Fibroblast of lung (primary cell): ENCODE measurements around the gene FBXO30. TPM values are rescaled to one million over a fixed set of nuclear protein-coding genes. Genes with fewer than 3 reads are reported as not detected.

Experiments used
- DNase-seq, 2 donors: peaks; one replicate each; pipeline versions ENCODE4 v3.0.0 to v3.0.0-alpha.2; 2010; ENCODE audit warnings: low read depth in 2 of 2
- H2AFZ ChIP-seq: 2 replicates; pipeline ENCODE4 v1.5.1; 2012; ENCODE audit warnings: low read length, control low read depth, inconsistent platforms
- H3K27ac ChIP-seq: 2 replicates; pipeline ENCODE4 v1.5.1; 2011; ENCODE audit warnings: low read length, control low read depth; ENCODE audit not compliant: insufficient read depth
- H3K27me3 ChIP-seq: 2 replicates; pipeline ENCODE4 v1.5.1; 2011; ENCODE audit warnings: mild to moderate bottlenecking, low read length; ENCODE audit not compliant: control insufficient read depth, insufficient read depth
- H3K36me3 ChIP-seq: 2 replicates; pipeline ENCODE4 v1.5.1; 2011; ENCODE audit warnings: low read length; ENCODE audit not compliant: control insufficient read depth, insufficient read depth
- H3K4me1 ChIP-seq: 2 replicates; pipeline ENCODE4 v1.5.1; 2011; ENCODE audit warnings: low read length; ENCODE audit not compliant: control insufficient read depth, insufficient read depth; ENCODE audit errors: extremely low read depth
- H3K4me2 ChIP-seq: 2 replicates; pipeline ENCODE4 v1.5.1; 2011; ENCODE audit warnings: low read length, control low read depth; ENCODE audit not compliant: insufficient read depth; ENCODE audit errors: extremely low read depth
- H3K4me3 ChIP-seq, 4 experiments: fragments of 200-600 bp in 1 of 4; sonication (generic) in 1 of 4; replicated peaks in 1 of 4; 2 replicates each; pipeline ENCODE4 v1.5.1; 2011 to 2016; ENCODE audit warnings: low read length in 4 of 4, low read depth in 3 of 4, mild to moderate bottlenecking in 3 of 4, control low read depth in 2 of 4, inconsistent platforms in 1 of 4, mixed read lengths in 1 of 4; ENCODE audit not compliant: insufficient read depth in 1 of 4; ENCODE audit errors: control extremely low read depth in 1 of 4
- H3K79me2 ChIP-seq: 2 replicates; pipeline ENCODE4 v1.5.1; 2012; ENCODE audit warnings: mild to moderate bottlenecking, low read length, inconsistent platforms; ENCODE audit not compliant: control insufficient read depth, insufficient read depth
- H3K9ac ChIP-seq: 2 replicates; pipeline ENCODE4 v1.5.1; 2011; ENCODE audit warnings: mild to moderate bottlenecking, low read length, control low read depth; ENCODE audit not compliant: insufficient read depth
- H3K9me3 ChIP-seq: 2 replicates; pipeline ENCODE4 v1.5.1; 2012; ENCODE audit warnings: low read depth, low read length; ENCODE audit not compliant: control insufficient read depth, insufficient read depth
- H4K20me1 ChIP-seq: 2 replicates; pipeline ENCODE4 v1.5.1; 2011; ENCODE audit warnings: low read length; ENCODE audit not compliant: control insufficient read depth, insufficient read depth; ENCODE audit errors: extremely low read depth
- CTCF ChIP-seq, 2 donors: IDR thresholded peaks in 1 of 2; conservative IDR thresholded peaks in 1 of 2; 1 replicate in 1 of 2; 2 replicates in 1 of 2; pipeline ENCODE4 v1.5.1; 2011 to 2012; ENCODE audit warnings: low read length in 2 of 2, control low read depth in 1 of 2, inconsistent platforms in 1 of 2, low read depth in 1 of 2, mild to moderate bottlenecking in 1 of 2
- EZH2 ChIP-seq: IDR thresholded peaks from 2 replicates; pipeline ENCODE4 v1.5.1; 2012; ENCODE audit warnings: low read length, control low read depth, mild to moderate bottlenecking; ENCODE audit errors: missing control alignments
- polyA plus RNA-seq, 2 donors: library from polyadenylated mRNA; depleted of rRNA in 1 of 2; stranded (reverse) in 1 of 2; unstranded in 1 of 2; fragments of >200 nt; gene quantifications; 2 replicates each; pipeline ENCODE4 v1.2.1, GENCODE V29; 2011 to 2012; ENCODE audit warnings: missing spikeins in 1 of 2
- total RNA-seq: library from RNA; depleted of rRNA; stranded (reverse); fragments of >200 nt; gene quantifications from 2 replicates; pipeline ENCODE4 v1.2.1, GENCODE V29; 2014

FBXO30 gene
- total and polyA plus RNA-seq, 2 donors (not counting 1 experiment from before 2014, with no cell fraction given), result 11.6 to 25.9 TPM

DNA sequence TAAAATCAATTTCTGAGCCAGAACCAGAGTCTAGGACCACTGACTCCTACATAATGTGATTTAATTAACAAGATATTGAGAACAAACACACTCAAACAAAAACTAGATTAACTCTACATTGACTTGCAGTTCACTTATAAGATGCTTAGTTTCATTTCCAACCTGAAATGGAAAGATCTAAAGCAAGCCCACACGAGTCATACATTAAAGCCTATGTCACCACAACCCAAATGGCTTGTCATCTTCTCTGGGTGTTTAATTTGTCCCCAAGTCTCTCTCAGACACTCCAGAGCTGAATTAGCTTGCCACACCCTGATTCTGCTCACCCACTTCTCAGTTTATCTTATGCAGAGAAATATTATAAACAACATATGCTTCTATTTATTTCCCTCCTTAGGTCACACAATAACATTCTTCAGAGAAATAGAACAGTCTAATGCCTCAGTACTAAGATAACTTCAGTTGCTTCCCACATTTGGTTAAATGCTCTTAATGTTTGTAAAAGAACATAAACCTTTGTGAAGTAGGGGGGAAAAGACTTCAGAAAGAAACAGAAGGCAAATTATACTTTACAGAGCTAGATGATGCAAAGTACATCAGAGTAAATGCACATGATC lies 8.8 kb upstream of the FBXO30 start:
- Histone ChIP-seq H3K4me1 (no peaks in the 10 kb centered on the region), H4K20me1 (no peaks in the 10 kb centered on the region), H2AFZ (no peak overlapping the region), H3K27ac (no peak overlapping the region), H3K4me2 (peak overlapping the region; percentile 23), H3K27me3 (no peaks in the 10 kb centered on the region), H3K9ac (no peak overlapping the region), H3K36me3 (no peaks in the 10 kb centered on the region), H3K4me3 (no peak overlapping the region), H3K9me3 (no peaks in the 10 kb centered on the region), H3K79me2 (no peaks in the 10 kb centered on the region)
- DNase-seq, result peak in 1 of 2 donors; percentile 47
- TF ChIP-seq CTCF (conservative IDR thresholded peaks at IDR 0.05 in 1 of 2, IDR thresholded peaks at IDR 0.05 in 1 of 2; ENCODE audit: low read depth in 1 of 2, low read length in 2 of 2) (no peak), EZH2 (no peak)

DNA sequence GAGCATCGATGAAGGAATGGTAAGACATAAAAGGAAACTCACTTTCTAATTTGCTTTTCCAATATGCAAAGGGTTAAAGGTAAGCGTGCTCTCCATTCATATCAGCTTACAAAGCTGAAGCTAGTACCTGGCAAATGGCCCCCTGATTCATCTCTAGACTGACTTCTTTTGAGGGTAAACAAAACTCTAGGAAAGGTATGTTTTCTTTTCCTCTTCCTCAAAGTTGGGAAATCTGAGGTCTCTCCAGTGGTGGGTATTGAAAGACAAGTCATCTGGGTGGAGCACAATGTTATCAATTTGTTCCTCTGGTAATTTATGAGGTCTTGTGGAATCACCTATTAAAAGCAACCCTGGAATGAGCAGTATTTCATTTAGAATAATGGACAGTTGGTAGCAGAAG lies 7.9 kb upstream of the FBXO30 start:
- no peak overlapping the region for H3K27ac ChIP-seq
- H3K4me3 ChIP-seq, result no peak overlapping the region
- no peaks in the 10 kb centered on the region for H3K36me3 ChIP-seq
- H3K27me3 ChIP-seq, result no peaks in the 10 kb centered on the region
- H4K20me1 ChIP-seq, result no peaks in the 10 kb centered on the region
- no peak for DNase-seq
- no peaks in the 10 kb centered on the region for H3K9me3 ChIP-seq
- H3K4me1 ChIP-seq, result no peaks in the 10 kb centered on the region
- H3K79me2 ChIP-seq, result no peaks in the 10 kb centered on the region
- no peak overlapping the region for H3K9ac ChIP-seq
- no peak overlapping the region for H3K4me2 ChIP-seq
- H2AFZ ChIP-seq, result no peak overlapping the region
- TF ChIP-seq CTCF (conservative IDR thresholded peaks at IDR 0.05 in 1 of 2, IDR thresholded peaks at IDR 0.05 in 1 of 2; ENCODE audit: low read depth in 1 of 2, low read length in 2 of 2) (no peak), EZH2 (no peak)

DNA sequence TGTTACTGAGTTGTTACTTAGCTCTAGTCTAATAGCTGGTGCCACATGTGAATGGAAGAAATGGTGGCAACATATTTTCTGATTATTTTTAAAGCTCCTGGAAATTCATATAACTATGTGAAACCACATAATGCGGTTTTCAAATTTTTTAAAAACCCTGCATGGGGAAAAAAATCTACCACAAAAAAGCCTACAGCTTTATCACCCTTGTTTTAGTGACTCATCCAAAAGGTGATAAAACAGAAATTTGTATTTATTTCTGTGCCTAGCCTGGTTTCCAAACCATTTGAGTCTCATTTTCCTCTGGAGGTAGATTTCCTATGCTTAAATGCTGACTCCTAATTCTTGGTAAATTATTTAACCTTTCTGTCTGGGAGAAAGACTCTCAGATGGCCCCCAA lies 5.4 kb upstream of the FBXO30 start:
- Histone ChIP-seq H3K27me3 (no peaks in the 10 kb centered on the region), H3K4me3 (no peak overlapping the region), H3K27ac (no peak overlapping the region), H4K20me1 (no peaks in the 10 kb centered on the region), H3K9ac (no peak overlapping the region), H2AFZ (no peak overlapping the region), H3K79me2 (no peaks in the 10 kb centered on the region), H3K4me2 (no peak overlapping the region), H3K4me1 (peaks cover 3% of the 10 kb centered on the region), H3K36me3 (no peaks in the 10 kb centered on the region), H3K9me3 (no peaks in the 10 kb centered on the region)
- TF ChIP-seq CTCF (conservative IDR thresholded peaks at IDR 0.05 in 1 of 2, IDR thresholded peaks at IDR 0.05 in 1 of 2; ENCODE audit: low read depth in 1 of 2, low read length in 2 of 2), result no peak
- TF ChIP-seq EZH2, result no peak
- DNase-seq, result no peak
